Neuronal stem cell (in vitro differentiated cells): Measurements from ENCODE around the gene DNAH3.

ENCODE experiments used
- DNase-seq: peaks from one replicate; pipeline ENCODE4 v3.0.0-alpha.2; 2013; ENCODE audit warnings: low spot score
- H2AFZ ChIP-seq: one replicate; pipeline ENCODE4 v1.6.1; 2013; ENCODE audit warnings: mild to moderate bottlenecking, low read length, inconsistent platforms
- H2AK5ac ChIP-seq: 2 replicates; pipeline ENCODE4 v1.6.1; 2013; ENCODE audit warnings: low read depth, mild to moderate bottlenecking, inconsistent platforms, low read length, moderate library complexity, mixed read lengths
- H2BK120ac ChIP-seq: 2 replicates; pipeline ENCODE4 v1.6.1; 2013; ENCODE audit warnings: low read depth, mild to moderate bottlenecking, inconsistent platforms, low read length, moderate library complexity, mixed read lengths
- H2BK12ac ChIP-seq: one replicate; pipeline ENCODE4 v1.6.1; 2013; ENCODE audit warnings: low read length, inconsistent platforms
- H2BK15ac ChIP-seq: 2 replicates; pipeline ENCODE4 v1.6.1; 2013; ENCODE audit warnings: mild to moderate bottlenecking, low read length, inconsistent platforms, mixed read lengths
- H2BK5ac ChIP-seq: one replicate; pipeline ENCODE4 v1.6.1; 2013; ENCODE audit warnings: inconsistent platforms, mild to moderate bottlenecking, low read length, moderate library complexity
- H3K14ac ChIP-seq: one replicate; pipeline ENCODE4 v1.6.1; 2013; ENCODE audit warnings: low read length, inconsistent platforms
- H3K18ac ChIP-seq: 2 replicates; pipeline ENCODE4 v1.6.1; 2013; ENCODE audit warnings: low read length, inconsistent platforms
- H3K23ac ChIP-seq: 2 replicates; pipeline ENCODE4 v1.6.1; 2013; ENCODE audit warnings: low read depth, mild to moderate bottlenecking, mixed read lengths, low read length, inconsistent platforms; ENCODE audit not compliant: poor library complexity
- H3K27ac ChIP-seq: replicated peaks from 3 replicates; pipeline ENCODE4 v1.5.1; 2013; ENCODE audit warnings: low read length, inconsistent platforms
- H3K27me3 ChIP-seq, 3 experiments: 2 replicates each; pipeline ENCODE4 v1.6.1; 2013; ENCODE audit warnings: low read length in 3 of 3, mild to moderate bottlenecking in 2 of 3, inconsistent platforms in 1 of 3, low read depth in 1 of 3, mixed read lengths in 1 of 3, moderate library complexity in 1 of 3; ENCODE audit not compliant: control insufficient read depth in 3 of 3, insufficient read depth in 3 of 3
- H3K36me3 ChIP-seq, 2 donors: replicated peaks in 1 of 2; 2 replicates each; pipeline ENCODE4 v1.6.1; 2013; ENCODE audit warnings: low read length in 2 of 2; ENCODE audit not compliant: control insufficient read depth in 2 of 2, insufficient read depth in 2 of 2
- H3K4ac ChIP-seq: 2 replicates; pipeline ENCODE4 v1.6.1; 2013; ENCODE audit warnings: inconsistent platforms, mild to moderate bottlenecking, low read length, moderate library complexity
- H3K4me1 ChIP-seq, 2 donors: 1 replicate in 1 of 2; 2 replicates in 1 of 2; pipeline ENCODE4 v1.6.1; 2013; ENCODE audit warnings: low read length in 2 of 2, low read depth in 1 of 2; ENCODE audit not compliant: control insufficient read depth in 2 of 2, insufficient read depth in 1 of 2
- H3K4me2 ChIP-seq: one replicate; pipeline ENCODE4 v1.6.1; 2013; ENCODE audit warnings: mild to moderate bottlenecking, low read length, inconsistent platforms; ENCODE audit not compliant: insufficient read depth, poor library complexity, severe bottlenecking
- H3K4me3 ChIP-seq, 2 donors: 2 replicates each; pipeline ENCODE4 v1.5.1; 2013; ENCODE audit warnings: low read length in 2 of 2, mild to moderate bottlenecking in 2 of 2, inconsistent platforms in 1 of 2, moderate library complexity in 1 of 2
- H3K79me1 ChIP-seq: one replicate; pipeline ENCODE4 v1.6.1; 2013; ENCODE audit warnings: low read depth, mild to moderate bottlenecking, inconsistent platforms, low read length, moderate library complexity
- H3K9ac ChIP-seq: one replicate; pipeline ENCODE4 v1.6.1; 2013; ENCODE audit warnings: mild to moderate bottlenecking, low read depth, low read length, inconsistent platforms; ENCODE audit not compliant: poor library complexity
- H3K9me3 ChIP-seq, 2 donors: replicated peaks in 1 of 2; 2 replicates each; pipeline versions ENCODE3 to v1.6.1; 2013; ENCODE audit warnings: low read length in 2 of 2, mild to moderate bottlenecking in 2 of 2, inconsistent platforms in 1 of 2, low read depth in 1 of 2, mixed read lengths in 1 of 2, moderate library complexity in 1 of 2; ENCODE audit not compliant: control insufficient read depth in 2 of 2, insufficient read depth in 1 of 2
- H4K8ac ChIP-seq: one replicate; pipeline ENCODE4 v1.6.1; 2013; ENCODE audit warnings: low read depth, mild to moderate bottlenecking, inconsistent platforms, low read length, moderate library complexity
- H4K91ac ChIP-seq: one replicate; pipeline ENCODE4 v1.6.1; 2013; ENCODE audit warnings: low read length, low read depth, mild to moderate bottlenecking, inconsistent platforms; ENCODE audit not compliant: poor library complexity
- WGBS, 2 donors: extraction: QIAGEN DNeasy Blood & Tissue Kit; methylation state at CpG; one replicate each; pipeline ENCODE4 v1.1.7; 2013; ENCODE audit warnings: missing lambda C conversion rate in 2 of 2, mixed read lengths in 1 of 2; ENCODE audit not compliant: insufficient read length in 2 of 2, insufficient replicate concordance in 1 of 2; ENCODE audit errors: extremely low coverage in 2 of 2; 5-methylcytosine and 5-hydroxymethylcytosine counted together

The DNAH3 gene

DNA sequence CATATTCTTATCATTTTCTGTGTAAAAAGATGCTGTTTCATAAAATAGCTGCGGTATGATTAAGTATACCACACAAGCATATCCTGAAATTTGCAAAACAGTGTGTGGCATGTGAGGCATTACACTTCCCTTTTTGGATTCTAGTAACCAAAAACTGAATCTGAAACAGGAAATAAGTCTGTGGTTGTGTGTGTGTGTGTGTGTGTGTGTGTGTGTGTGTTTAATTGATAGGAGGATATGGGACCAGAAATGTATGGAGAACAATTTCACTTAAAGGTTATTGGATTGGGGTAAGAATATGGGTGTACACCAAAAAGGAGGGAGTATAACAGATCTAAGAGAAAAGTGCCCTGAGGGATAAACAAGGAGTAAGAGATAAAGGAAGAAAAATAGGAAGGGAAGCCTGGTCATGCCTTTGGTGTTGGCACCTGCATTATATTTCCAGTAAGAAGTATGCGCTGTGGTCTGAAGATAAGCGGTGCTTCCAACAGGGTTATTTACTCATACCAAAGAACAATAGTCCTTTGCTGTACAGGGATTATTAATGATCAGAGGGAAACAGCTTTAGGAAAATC is 246.1 kb downstream of the DNAH3 start:
- peaks cover 2% of the 10 kb centered on the region for H3K79me1 ChIP-seq
- H2BK120ac ChIP-seq: no peak overlapping the region
- no peak overlapping the region for H4K8ac ChIP-seq
- H3K9me3 ChIP-seq: no peaks in the 10 kb centered on the region
- no peak overlapping the region for H3K14ac ChIP-seq
- WGBS, 2 donors: no CpG with 5 or more reads among the region's 3 CpGs
- H2BK15ac ChIP-seq: no peak overlapping the region
- no peaks in the 10 kb centered on the region for H3K27me3 ChIP-seq
- no peak overlapping the region for H3K4me3 ChIP-seq
- H4K91ac ChIP-seq: no peak overlapping the region
- H2AFZ ChIP-seq: no peak overlapping the region
- no peak overlapping the region for H2BK5ac ChIP-seq
- H3K23ac ChIP-seq: no peak overlapping the region
- no peak overlapping the region for H3K4me2 ChIP-seq
- peaks cover 3 to 14% of the 10 kb centered on the region in 2 donors for H3K36me3 ChIP-seq
- H2BK12ac ChIP-seq: no peak overlapping the region
- H3K4ac ChIP-seq: no peak overlapping the region
- H2AK5ac ChIP-seq: no peak overlapping the region
- peaks cover 5% of the 10 kb centered on the region in 2 donors for H3K4me1 ChIP-seq
- H3K18ac ChIP-seq: no peak overlapping the region
- no peak overlapping the region for H3K27ac ChIP-seq
- H3K9ac ChIP-seq: no peak overlapping the region
- no peak for DNase-seq

DNA sequence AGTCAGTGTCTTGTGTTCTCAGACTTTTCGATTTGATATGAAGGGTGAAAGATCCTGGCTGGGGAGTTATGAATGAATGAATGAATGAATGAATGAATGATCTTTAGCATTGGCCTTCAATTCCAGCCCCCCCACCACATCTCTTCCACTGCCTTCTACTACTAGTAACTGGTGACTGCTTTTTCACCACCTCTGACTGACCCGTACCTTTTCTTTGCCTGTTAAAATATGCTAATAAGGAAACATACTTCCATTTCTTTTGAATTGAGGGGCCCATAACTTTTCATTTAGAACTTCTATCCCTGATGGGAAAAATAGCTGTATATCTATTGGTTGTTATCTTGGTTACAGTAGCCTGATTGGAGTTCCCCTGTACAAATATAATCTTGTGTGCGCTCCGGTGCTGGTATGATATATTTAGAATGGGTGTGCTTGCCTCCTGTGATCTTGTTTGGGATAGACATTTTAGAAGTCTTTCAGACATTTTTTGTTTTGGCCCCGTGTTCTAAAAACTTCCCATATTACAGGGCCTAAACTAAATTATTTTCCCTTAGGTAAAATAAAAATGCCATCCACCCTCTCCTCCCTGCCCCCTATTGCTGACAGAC is 246.6 kb downstream of the DNAH3 start:
- WGBS, 2 donors: no CpG with 5 or more reads among the region's 5 CpGs
- H3K23ac ChIP-seq: no peak overlapping the region
- H3K27ac ChIP-seq: no peak overlapping the region
- no peak overlapping the region for H3K4me3 ChIP-seq
- no peak overlapping the region for H4K91ac ChIP-seq
- H3K14ac ChIP-seq: no peak overlapping the region
- no peak overlapping the region for H2AK5ac ChIP-seq
- DNase-seq: no peak
- H3K79me1 ChIP-seq: peaks cover 2% of the 10 kb centered on the region
- H3K4me2 ChIP-seq: no peak overlapping the region
- no peaks in the 10 kb centered on the region for H3K9me3 ChIP-seq
- no peak overlapping the region for H2BK120ac ChIP-seq
- H3K9ac ChIP-seq: no peak overlapping the region
- no peak overlapping the region for H2BK5ac ChIP-seq
- no peak overlapping the region for H2BK12ac ChIP-seq
- H3K4ac ChIP-seq: no peak overlapping the region
- no peak overlapping the region for H4K8ac ChIP-seq
- H2BK15ac ChIP-seq: no peak overlapping the region
- H3K36me3 ChIP-seq: peaks cover 3 to 14% of the 10 kb centered on the region in 2 donors
- H3K18ac ChIP-seq: no peak overlapping the region
- no peak overlapping the region for H2AFZ ChIP-seq
- peaks cover 8 to 10% of the 10 kb centered on the region in 2 donors for H3K4me1 ChIP-seq
- H3K27me3 ChIP-seq: no peaks in the 10 kb centered on the region

- Histone ChIP-seq H3K23ac (no peak overlapping the region), H3K4me1 (peaks cover 8 to 12% of the 10 kb centered on the region in 2 donors), H2BK120ac (no peak overlapping the region), H3K9ac (no peak overlapping the region), H3K36me3 (peaks cover 3 to 14% of the 10 kb centered on the region in 2 donors), H2BK12ac (no peak overlapping the region), H3K79me1 (peaks cover 2% of the 10 kb centered on the region), H2BK15ac (no peak overlapping the region), H4K91ac (no peak overlapping the region), H2BK5ac (no peak overlapping the region), H3K27me3 (no peaks in the 10 kb centered on the region), H3K27ac (no peak overlapping the region), H3K4ac (no peak overlapping the region), H4K8ac (no peak overlapping the region), H3K14ac (no peak overlapping the region), H3K4me2 (no peak overlapping the region), H3K4me3 (no peak overlapping the region), H3K18ac (no peak overlapping the region), H2AFZ (no peak overlapping the region), H3K9me3 (no peaks in the 10 kb centered on the region), H2AK5ac (no peak overlapping the region)
- no CpG with 5 or more reads among the region's 5 CpGs for WGBS, 2 donors
- no peak for DNase-seq
Measured at GRCh38 chr16:20903116-20903898, 247.3 kb downstream of the DNAH3 start.

DNA sequence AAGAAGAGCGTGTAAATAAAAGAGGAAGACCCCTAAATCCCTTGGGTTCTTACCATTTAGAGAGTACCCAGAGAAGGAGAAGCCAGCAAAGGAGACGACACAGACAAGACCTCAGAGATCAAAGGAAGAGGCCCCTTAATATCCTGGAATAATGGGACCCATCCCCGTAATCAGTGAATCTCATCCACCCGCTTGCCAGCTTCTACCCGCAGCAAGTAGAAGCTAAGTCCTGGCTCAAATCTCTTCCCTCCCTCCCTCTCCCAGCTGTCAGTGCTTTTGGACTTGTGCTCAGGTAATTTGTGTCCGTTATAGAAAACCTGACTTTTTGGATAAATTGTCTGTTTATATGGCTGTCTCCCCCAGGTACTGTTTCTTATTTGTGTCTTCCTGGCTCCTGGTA is 248.2 kb downstream of the DNAH3 start:
- Histone ChIP-seq H3K4me3 (no peak overlapping the region), H3K27me3 (no peaks in the 10 kb centered on the region), H3K4me1 (peaks cover 8 to 16% of the 10 kb centered on the region in 2 donors), H3K4me2 (no peak overlapping the region), H2BK5ac (no peak overlapping the region), H2BK120ac (no peak overlapping the region), H3K18ac (no peak overlapping the region), H3K36me3 (peaks cover 3 to 19% of the 10 kb centered on the region in 2 donors), H4K91ac (no peak overlapping the region), H2AFZ (no peak overlapping the region), H3K9me3 (no peaks in the 10 kb centered on the region), H3K14ac (no peak overlapping the region), H4K8ac (no peak overlapping the region), H3K23ac (no peak overlapping the region), H3K4ac (no peak overlapping the region), H2BK15ac (no peak overlapping the region), H3K79me1 (peaks cover 2% of the 10 kb centered on the region), H3K27ac (no peak overlapping the region), H3K9ac (no peak overlapping the region), H2BK12ac (no peak overlapping the region), H2AK5ac (no peak overlapping the region)
- no CpG with 5 or more reads among the region's 6 CpGs for WGBS, 2 donors
- no peak for DNase-seq
